Fibroblast of pulmonary artery (primary cell): ENCODE data around the gene TAF12.
"Not testable (repeated sequence)": the region's sequence is repeated elsewhere in the genome, so short reads cannot be mapped to it uniquely, and the experiment has no call there.

Source experiments
- DNase-seq: peaks from one replicate; pipeline ENCODE4 v3.0.0-alpha.2; 2010; ENCODE audit warnings: low read depth
- H3K4me3 ChIP-seq: replicated peaks from 2 replicates; pipeline ENCODE4 v1.5.1; 2011; ENCODE audit warnings: low read depth, mild to moderate bottlenecking, control low read depth, low read length, moderate library complexity
- TF ChIP-seq, protein P1 (sequence below): IDR thresholded peaks from 2 replicates; pipeline ENCODE4 v1.5.1; 2011; ENCODE audit warnings: mild to moderate bottlenecking, control low read depth, low read length, inconsistent platforms; ENCODE audit errors: missing control alignments

Gene TAF12

GRCh38 chr1:28604411-28604810 lies 38.5 kb downstream of the TAF12 start:
- TF ChIP-seq, protein P1, sequence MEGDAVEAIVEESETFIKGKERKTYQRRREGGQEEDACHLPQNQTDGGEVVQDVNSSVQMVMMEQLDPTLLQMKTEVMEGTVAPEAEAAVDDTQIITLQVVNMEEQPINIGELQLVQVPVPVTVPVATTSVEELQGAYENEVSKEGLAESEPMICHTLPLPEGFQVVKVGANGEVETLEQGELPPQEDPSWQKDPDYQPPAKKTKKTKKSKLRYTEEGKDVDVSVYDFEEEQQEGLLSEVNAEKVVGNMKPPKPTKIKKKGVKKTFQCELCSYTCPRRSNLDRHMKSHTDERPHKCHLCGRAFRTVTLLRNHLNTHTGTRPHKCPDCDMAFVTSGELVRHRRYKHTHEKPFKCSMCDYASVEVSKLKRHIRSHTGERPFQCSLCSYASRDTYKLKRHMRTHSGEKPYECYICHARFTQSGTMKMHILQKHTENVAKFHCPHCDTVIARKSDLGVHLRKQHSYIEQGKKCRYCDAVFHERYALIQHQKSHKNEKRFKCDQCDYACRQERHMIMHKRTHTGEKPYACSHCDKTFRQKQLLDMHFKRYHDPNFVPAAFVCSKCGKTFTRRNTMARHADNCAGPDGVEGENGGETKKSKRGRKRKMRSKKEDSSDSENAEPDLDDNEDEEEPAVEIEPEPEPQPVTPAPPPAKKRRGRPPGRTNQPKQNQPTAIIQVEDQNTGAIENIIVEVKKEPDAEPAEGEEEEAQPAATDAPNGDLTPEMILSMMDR = no peak
- DNase-seq = no peak
- no peak overlapping the region for H3K4me3 ChIP-seq

DNA sequence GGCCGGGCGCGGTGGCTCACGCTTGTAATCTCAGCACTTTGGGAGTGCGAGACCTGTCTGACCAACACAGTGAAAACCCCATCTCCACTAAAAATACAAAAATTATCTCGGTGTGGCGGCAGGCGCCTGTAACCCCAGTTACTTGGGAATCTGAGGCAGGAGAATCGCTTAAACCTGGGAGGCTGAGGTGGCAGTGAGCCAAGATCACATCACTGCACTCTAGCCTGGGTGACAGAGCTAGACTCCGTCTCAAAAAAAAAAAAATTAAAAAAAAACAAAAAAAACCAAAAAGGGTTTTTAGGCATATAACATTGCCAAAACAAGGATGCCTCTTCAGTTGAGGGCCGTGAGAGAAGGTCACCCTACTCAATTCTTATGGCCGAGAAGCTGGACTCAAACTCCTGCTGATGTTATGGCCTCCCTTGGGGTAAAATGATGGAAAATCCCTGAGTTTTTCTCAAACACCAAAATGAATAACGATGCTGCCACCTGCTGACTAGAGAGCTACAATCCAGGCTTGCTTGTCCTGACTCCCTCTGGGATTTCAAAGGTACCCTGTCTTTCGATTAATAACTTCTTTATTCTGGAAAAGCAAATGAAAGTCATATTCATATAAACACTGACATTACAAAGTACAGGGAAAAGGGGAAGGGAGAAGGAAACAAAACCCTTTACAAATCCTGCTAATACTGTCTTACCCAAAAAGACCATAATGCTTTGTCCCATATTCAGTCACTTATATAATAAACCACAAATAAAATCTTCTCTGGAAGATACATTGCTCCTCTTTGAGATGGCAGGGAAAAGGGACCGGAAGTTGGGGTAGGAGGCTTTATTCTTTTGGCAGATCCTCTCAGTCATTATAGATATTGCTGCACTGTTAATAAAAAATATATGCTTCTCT lies 40.1 kb downstream of the TAF12 start:
- H3K4me3 ChIP-seq = no peak overlapping the region
- peak; percentile 88 for DNase-seq
- TF ChIP-seq, protein P1 = peak; percentile 84

- no peak overlapping the region for H3K4me3 ChIP-seq
- peak; percentile 83 for DNase-seq
Measured at GRCh38 chr1:28601696-28602095, 41.2 kb downstream of the TAF12 start.

DNA sequence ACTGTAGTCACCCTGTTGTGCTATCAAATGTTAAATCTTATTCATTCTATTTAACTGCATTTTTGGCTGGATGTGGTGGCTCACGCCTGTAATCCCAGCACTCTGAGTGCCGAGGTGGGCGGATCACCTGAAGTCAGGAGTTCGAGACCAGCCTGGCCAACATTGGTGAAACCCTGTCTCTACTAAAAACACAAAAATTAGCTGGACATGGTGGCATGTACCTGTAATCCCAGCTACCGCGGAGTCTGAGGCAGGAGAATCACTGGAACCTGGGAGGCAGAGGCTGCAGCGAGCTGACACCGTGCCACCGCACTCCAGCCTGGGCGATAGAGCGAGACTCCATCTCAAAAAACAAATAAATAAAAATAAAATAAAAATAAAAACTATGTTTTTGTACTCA lies 46.6 kb downstream of the TAF12 start:
- DNase-seq, H3K4me3 ChIP-seq: not testable (repeated sequence)

More at GRCh38 chr1:28601696-28602095, 41.2 kb downstream of the TAF12 start:
- TF ChIP-seq, protein P1 = no peak

DNA sequence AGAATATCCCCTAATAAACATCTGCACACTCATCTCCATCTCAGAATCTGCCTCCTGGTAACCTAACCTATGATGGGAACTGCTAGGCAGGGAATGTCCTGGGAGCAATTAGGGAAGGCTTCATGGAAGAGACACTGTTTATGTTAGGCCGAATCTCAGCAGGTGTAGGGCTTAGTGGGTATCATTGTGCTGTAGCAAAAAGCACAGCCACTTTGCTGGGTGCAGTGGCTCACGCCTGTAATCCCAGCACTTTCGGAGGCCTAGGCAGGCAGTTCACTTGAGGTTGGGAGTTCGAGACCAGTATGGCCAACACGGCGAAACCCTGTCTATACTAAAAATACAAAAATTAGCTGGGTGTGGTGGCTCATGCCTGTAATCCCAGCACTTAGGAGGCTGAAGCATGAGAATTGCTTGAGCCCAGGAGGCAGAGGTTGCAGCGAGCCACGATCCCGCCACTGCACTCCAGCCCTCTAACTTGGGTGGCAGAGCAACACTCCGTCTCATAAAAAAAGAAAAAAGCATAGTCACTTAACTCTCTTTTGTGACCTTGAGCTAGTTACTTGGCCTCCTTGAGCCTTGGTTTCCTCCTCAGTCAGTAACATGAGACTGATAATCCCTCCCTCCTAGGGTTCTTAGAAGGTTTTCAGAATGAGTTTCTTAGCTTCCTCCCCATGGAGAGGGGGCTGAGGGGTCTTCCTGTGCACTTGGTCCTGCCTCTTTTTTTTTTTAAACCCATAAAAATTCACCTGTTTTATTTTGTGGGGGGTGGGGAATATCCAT lies 47.3 kb downstream of the TAF12 start:
- no peak overlapping the region for H3K4me3 ChIP-seq
- TF ChIP-seq, protein P1 = no peak
- DNase-seq = no peak

- DNase-seq = peak; percentile 43
- not testable (repeated sequence) for H3K4me3 ChIP-seq
Measured at GRCh38 chr1:28594686-28595411, 48.0 kb downstream of the TAF12 start.

- not testable (repeated sequence) for DNase-seq, H3K4me3 ChIP-seq
Measured at GRCh38 chr1:28593988-28594356, 48.9 kb downstream of the TAF12 start.
